ENCODE results near the gene IRAK4. TPM values are rescaled to one million over a fixed set of nuclear protein-coding genes. Genes with fewer than 3 reads are reported as not detected.
"Not testable (repeated sequence)": the region's sequence is repeated elsewhere in the genome, so short reads cannot be mapped to it uniquely, and the experiment has no call there.

Gene IRAK4
- 10 to 100 TPM in 1 of 10 donors, 1 to 10 TPM in 9; 6.3 to 10.1 (median 8.7) TPM for polyA plus RNA-seq (ENCODE audit: insufficient read length in 10 of 10)
- long read RNA-seq, donor 1, result 0 reads
- long read RNA-seq, donor 2, result 0 reads
- long read RNA-seq, donor 3, result 0 reads
- long read RNA-seq, donor 4, result 0 reads
- long read RNA-seq, donor 5, partial matches to known transcripts, result 0 of 27 reads
- long read RNA-seq, donor 5, other reads (novel, unspliced or antisense), result 26 of 27 reads
- long read RNA-seq, donor 6, partial matches to known transcripts, result 8 of 8 reads
- long read RNA-seq, donor 6, other reads (novel, unspliced or antisense), result 0 of 8 reads
- long read RNA-seq, donor 7, result 0 reads
- long read RNA-seq, donor 8, result 0 reads
- long read RNA-seq, donor 9, result 0 reads

GRCh38 chr12:43758728-43759563 is at the start of gene IRAK4, which contains the start of gene PUS7L:
Gene IRAK4, plus strand, starts transcription at chr12:43758951. Its CDS starts 9,161 bp downstream, at chr12:43768112.
Gene PUS7L, minus strand, starts transcription at chr12:43758790. Its CDS starts 3,545 bp downstream, at chr12:43755245.
- DNase-seq, result peak; percentile 97 to 98 (median 98)

GRCh38 chr12:43711348-43711747 is 47.4 kb upstream of the IRAK4 start:
- DNase-seq, result no peak

- no peak for DNase-seq
Measured at GRCh38 chr12:43722621-43723020, 36.1 kb upstream of the IRAK4 start.

GRCh38 chr12:43723134-43723533 is 35.6 kb upstream of the IRAK4 start:
- no peak for DNase-seq

- peak in 1 of 3 donors; percentile 10 for DNase-seq
Measured at GRCh38 chr12:43728117-43728516, 30.6 kb upstream of the IRAK4 start.

- no peak for DNase-seq
Measured at GRCh38 chr12:43728698-43729097, 30.1 kb upstream of the IRAK4 start.

- DNase-seq, result no peak
Measured at GRCh38 chr12:43730283-43730682, 28.5 kb upstream of the IRAK4 start.

- DNase-seq, result no peak
Measured at GRCh38 chr12:43733687-43734086, 25.1 kb upstream of the IRAK4 start.

- no peak for DNase-seq
Measured at GRCh38 chr12:43736927-43737440, 21.8 kb upstream of the IRAK4 start.

- DNase-seq, result peak in 1 of 3 donors; percentile 49
Measured at GRCh38 chr12:43737646-43738045, 21.1 kb upstream of the IRAK4 start.

- DNase-seq, result no peak
Measured at GRCh38 chr12:43740511-43741100, 18.1 kb upstream of the IRAK4 start.

- peak in 1 of 3 donors; percentile 66 for DNase-seq
Measured at GRCh38 chr12:43742106-43742505, 16.6 kb upstream of the IRAK4 start.

GRCh38 chr12:43744826-43745225 is 13.9 kb upstream of the IRAK4 start:
- DNase-seq, result no peak

GRCh38 chr12:43749016-43749415 is 9.7 kb upstream of the IRAK4 start:
- no peak for DNase-seq

- no peak for DNase-seq
Measured at GRCh38 chr12:43750814-43751213, 7.9 kb upstream of the IRAK4 start.

- DNase-seq, result not testable (repeated sequence)
Measured at GRCh38 chr12:43751360-43751759, 7.4 kb upstream of the IRAK4 start.

GRCh38 chr12:43754015-43754414 is 4.7 kb upstream of the IRAK4 start:
- DNase-seq, result no peak

GRCh38 chr12:43758247-43758727 is 464 bp upstream of the IRAK4 start:
- DNase-seq, result peak in 1 of 3 donors; percentile 31

GRCh38 chr12:43760396-43760795 is 1.6 kb downstream of the IRAK4 start:
- DNase-seq, result peak in 1 of 3 donors; percentile 1

GRCh38 chr12:43761500-43761899 is 2.7 kb downstream of the IRAK4 start:
- no peak for DNase-seq

- no peak for DNase-seq
Measured at GRCh38 chr12:43762596-43762995, 3.8 kb downstream of the IRAK4 start.

- DNase-seq, result no peak
Measured at GRCh38 chr12:43763769-43764168, 5.0 kb downstream of the IRAK4 start.
